ENCODE measurements around the gene AK5.
"Not testable (repeated sequence)": the region's sequence is repeated elsewhere in the genome, so short reads cannot be mapped to it uniquely, and the experiment has no call there.

The AK5 gene

DNA sequence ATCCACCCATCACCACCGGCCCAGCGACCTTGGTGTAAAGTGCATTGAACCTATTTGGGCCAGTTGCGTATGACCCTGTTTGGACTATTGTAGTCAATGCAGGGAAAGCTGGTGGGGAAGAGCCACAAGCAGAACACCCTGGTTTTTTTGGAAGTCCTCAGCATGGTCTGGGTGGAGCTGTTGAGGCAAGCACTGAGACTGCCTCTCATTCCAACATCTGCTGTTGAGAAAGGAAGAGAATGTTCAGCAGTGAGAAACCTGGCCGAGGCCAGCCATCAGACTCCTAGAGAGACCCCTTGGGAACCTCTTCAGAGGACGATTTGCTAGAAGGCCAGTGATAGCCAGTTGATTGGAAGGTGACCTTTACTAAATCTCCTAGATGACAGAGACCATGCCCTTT is 217.6 kb downstream of the AK5 start:
- no peak for DNase-seq (ENCODE audit: low read depth)

DNA sequence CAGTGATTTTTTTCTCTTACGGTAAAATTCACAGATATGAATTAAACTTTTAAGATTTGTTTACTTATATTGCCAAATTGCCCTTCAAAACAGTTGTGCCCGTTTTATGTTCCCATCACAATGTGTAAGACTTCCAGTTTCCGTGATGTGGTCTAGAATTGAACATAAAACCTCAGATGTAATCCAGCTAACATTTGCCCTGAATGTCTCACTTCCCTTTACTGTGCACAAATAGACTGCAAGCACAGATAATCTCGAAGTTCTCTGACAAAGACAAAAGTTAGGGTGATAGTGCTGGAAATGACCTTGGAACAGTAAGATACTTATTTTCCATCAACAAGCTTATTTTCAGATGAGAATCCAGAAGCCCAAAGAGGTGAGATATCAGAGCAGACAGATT is 223.2 kb downstream of the AK5 start:
- DNase-seq (ENCODE audit: low read depth), result no peak

DNA sequence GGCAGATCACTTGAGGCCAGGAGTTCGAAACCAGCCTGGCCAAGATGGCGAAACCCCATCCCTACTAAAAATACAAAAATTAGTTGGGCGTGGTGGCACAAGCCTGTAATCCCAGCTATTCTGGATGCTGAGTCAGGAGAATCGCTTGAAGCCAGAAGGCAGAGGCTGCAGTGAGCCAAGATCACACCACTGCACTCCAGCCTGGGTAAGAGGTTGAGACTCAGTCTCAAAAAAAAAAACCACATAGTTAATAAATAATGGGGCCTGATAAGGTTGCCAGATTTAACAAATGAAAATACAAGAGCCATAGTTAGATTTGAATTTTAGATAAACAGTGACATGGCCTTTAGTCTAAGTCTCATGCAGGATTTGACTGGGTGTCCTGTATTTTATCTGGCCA is 225.0 kb downstream of the AK5 start:
- no peak for DNase-seq (ENCODE audit: low read depth)

GRCh38 chr1:77509051-77509492 is 227.3 kb downstream of the AK5 start:
- DNase-seq (ENCODE audit: low read depth), result no peak

DNA sequence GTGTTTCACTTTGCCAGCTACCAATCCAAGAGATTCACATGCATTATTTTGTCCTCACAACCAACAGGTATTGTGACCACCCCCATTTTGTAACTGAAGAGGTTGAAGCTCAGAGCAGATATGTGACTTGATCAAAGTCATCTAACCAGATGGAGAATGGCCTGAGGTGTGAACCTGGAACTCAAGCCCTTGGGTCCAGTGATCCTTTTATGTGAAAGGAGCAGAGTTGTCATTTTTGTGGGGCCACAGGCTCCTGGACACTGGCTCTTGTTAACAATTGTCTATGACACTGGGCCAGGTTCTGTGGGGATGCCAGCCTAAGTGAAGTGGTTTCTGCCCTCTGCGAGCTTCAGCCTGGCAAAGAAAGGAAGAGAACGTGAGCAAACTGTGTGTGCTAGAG is 228.1 kb downstream of the AK5 start:
- DNase-seq (ENCODE audit: low read depth), result no peak

DNA sequence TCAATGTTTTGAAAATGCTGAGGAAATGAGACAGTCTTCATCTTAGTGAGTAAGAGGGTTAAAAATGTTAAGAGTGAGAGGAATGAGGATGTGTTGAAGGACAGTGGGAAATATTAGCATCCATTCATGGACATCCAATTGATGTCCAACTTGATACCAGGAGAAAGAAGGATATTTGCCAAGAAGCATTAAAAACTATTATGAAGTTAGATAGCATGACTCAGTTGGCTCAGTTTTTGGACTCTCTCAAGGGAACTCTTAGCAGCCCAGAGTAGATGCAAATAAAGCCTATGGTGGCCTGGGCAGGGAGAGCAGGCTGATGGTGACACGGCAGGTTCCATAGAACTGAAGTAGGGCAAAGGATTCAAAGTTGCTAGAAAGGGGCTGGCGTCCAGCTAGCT is 229.6 kb downstream of the AK5 start:
- peak; percentile 79 for DNase-seq (ENCODE audit: low read depth)

- DNase-seq (ENCODE audit: low read depth), result not testable (repeated sequence)
Observed at GRCh38 chr1:77512650-77513049, 230.8 kb downstream of the AK5 start.

DNA sequence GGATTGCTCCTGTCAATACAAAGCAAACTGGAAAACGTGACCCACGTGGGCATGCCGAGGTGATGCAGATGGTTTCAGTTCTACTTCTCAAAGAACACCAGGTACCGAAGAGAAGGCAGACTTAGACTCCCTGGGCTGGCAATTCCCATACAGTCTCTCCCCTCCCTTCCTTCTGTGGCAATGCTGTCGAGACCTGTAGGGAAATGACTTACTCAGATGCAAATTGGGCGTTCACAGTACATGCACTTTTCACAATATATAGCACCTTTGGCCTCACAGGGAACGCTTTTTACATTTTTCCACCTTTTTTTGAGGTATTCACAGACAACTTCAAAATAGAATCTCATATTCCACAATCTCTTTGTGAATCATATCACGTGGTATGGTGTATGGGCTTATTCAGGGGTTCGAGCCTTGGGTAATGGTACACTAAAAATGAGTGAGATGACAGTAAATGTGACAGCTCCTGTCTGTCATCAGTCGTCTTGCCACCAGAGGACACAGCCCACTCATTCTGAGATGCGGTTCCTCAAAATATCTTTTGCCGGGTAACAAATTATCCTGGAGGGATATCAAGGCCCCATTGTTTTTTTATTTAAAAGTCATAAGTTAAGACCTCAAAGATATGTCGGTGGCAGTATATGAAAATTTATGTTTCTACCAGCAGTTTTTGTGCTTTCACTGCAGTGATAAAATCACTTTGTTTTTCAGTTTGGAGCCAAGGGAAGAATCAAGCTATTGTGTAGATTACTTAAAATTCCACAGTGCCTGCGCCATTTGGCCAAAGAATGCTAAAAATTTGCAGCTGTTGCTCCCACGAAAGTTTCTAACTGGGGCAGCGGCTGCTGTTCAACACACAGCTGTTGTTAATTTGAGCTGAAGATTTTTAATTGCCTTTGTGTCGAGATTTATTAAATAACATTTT is 232.3 kb downstream of the AK5 start:
- DNase-seq (ENCODE audit: low read depth), result peak; percentile 91

GRCh38 chr1:77514921-77515776 is 233.3 kb downstream of the AK5 start:
- no peak for DNase-seq (ENCODE audit: low read depth)

DNA sequence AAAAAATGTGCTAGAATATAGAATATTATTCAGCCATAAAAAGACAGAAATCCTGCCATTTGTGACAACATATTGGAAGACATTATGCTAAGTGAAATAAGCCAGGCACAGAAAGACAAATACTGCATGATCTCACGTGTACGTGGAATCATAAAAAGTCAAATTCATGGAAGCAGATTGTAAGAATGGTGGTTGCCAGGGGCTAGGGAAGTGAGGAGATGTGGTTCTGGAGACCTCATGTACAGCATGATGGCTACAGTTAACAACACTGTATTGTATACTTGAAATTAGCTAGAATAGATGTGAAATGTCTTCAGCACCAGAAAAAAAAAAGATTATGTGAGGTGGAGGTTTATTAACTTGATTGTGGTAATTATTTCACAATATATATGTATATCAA is 234.3 kb downstream of the AK5 start:
- no peak for DNase-seq (ENCODE audit: low read depth)

DNA sequence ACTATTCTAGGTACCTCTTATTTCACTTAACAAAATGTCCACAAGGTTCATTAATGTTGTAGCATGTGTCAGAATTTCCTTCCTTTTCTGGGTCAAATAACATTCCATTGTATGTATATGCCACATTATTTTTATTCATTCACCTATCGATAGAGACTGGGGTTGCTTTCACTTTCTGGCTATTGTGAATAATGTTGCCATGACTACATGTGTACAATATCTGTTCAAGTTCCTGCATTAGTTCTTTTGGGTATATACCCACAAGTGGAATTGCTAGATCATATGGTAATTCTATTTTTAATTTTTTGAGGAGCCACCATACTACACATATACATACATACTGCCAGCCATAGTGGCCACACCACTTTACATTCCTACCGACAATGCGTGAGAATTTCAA is 242.2 kb downstream of the AK5 start:
- no peak for DNase-seq (ENCODE audit: low read depth)

DNA sequence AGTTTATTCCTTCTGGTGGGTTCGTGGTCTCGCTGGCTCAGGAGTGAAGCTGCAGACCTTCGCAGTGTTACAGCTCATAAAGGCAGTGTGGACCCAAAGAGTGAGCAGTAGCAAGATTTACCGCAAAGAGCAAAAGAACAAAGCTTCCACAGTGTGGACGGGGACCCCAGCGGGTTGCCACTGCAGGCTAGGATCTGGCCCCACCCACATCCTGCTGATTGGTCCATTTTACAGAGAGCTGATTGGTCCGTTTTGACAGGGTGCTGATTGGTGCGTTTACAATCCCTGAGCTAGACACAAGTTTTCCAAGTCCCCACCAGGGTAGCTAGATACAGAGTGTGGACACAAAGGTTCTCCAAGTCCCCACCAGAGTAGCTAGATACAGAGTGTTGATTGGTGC is 249.3 kb downstream of the AK5 start:
- DNase-seq (ENCODE audit: low read depth), result not testable (repeated sequence)

- not testable (repeated sequence) for DNase-seq (ENCODE audit: low read depth)
Observed at GRCh38 chr1:77531596-77532280, 249.9 kb downstream of the AK5 start.

DNA sequence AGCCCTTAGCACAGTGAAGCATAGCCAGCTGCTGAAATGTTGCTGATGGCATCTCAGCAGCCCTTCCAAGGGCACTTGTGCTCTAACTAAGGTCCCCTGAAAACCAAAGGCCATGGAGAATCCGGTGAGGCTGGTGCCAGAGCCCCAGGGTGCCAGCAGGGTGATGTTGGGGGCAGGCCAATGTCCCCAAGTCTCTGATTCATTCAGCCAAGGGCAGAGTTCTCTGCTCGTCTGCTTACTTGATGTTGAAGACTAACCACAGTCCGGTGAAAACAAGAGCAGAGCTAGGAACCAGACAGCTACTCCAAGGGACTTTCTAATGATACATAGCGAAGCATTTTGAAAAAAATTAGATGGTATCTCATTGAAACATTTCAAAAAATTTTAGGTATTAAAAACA is 250.8 kb downstream of the AK5 start:
- DNase-seq (ENCODE audit: low read depth), result no peak

GRCh38 chr1:77533660-77534305 is 252.0 kb downstream of the AK5 start:
- no peak for DNase-seq (ENCODE audit: low read depth)

DNA sequence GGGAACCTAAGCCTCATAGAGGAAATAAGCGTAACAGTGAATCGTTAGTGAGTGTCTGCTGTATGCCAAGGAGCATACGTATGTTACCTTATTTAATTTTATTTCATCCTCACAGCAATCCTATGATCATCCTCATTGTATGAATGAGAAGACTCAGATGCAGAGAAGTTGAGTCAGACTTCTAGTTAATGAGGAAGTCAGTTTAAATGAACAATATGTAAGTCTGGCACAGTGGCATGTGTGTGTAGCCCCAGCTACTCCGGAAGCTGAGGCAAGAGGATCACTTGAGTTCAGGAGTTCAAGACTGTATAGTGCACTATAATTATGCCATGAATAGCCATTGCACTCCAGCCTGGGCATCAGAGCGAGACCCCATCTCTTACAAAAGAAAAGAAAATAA is 252.6 kb downstream of the AK5 start:
- DNase-seq (ENCODE audit: low read depth), result no peak

GRCh38 chr1:77536813-77537212 is 255.0 kb downstream of the AK5 start:
- DNase-seq (ENCODE audit: low read depth), result peak; percentile 96

DNA sequence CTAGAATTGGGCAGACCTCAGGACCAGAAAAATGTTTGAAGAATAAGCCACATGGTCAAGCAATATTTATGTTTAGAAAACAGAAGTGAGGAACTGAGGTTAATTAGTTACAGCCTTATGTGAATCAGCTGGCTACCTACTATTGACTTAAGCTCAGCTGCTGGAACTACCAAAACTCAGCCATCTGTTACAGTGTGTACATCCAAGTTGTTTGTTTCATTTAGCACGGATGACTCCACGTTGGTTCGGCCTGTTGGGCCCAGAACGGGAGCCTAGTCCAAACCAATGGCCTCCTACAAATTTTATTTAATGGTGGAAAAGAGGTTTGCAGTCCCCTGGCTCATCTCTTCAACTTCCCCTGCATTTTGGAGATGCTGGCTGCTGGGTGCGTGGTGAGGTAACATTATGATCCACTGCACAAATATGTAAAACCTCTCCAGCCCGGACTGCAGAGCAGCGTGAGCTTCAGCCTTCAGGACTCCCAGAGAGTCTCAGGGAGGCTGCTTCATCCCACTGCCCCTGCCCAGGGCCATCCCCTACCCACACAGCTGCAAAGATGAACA is 257.2 kb downstream of the AK5 start:
- peak; percentile 81 for DNase-seq (ENCODE audit: low read depth)

GRCh38 chr1:77539519-77540142 is 257.8 kb downstream of the AK5 start:
- peak; percentile 94 for DNase-seq (ENCODE audit: low read depth)

DNA sequence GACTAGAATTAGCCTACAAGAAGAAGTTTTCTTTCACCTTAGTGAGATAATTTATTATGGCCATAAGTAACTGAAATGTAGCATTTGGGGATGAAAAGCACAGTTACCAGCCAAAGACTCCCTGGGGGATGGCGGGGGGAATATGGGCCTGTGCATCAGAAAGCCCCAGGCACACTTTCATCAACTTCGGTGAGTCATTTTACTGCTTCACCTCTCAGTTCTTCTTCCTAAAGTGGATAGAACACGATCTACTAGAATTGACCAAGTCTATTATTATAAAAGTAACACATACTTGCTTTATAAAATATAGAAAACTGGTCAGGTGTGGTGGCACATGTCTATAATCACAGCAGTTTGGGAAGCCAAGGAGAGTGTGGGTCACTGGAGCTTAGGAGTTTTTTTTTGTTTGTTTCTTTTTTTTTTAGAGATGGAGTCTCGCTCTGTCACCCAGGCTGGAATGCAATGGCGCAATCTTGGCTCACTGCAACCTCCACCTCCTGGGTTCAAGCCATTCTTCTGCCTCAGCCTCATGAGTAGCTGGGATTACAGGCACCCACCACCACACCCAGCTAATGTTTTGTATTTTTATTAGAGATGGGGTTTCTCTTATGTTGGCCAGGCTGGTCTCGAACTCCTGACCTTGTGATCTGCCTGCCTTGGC is 258.8 kb downstream of the AK5 start:
- DNase-seq (ENCODE audit: low read depth), result peak; percentile 67

- DNase-seq (ENCODE audit: low read depth), result no peak
Observed at GRCh38 chr1:77541162-77541545, 259.3 kb downstream of the AK5 start.
